HG03571 (cell line): ENCODE data around the gene PSEN1.

Experiments used
- ATAC-seq: cut with Tn5 transposase; IDR thresholded peaks from one replicate; pipeline ENCODE4 v1.9.1; 2021; ENCODE audit not compliant: unreplicated experiment

PSEN1 gene

GRCh38 chr14:73216030-73216429 is 79.7 kb downstream of the PSEN1 start:
- ATAC-seq: no peak

- no peak for ATAC-seq
Observed at GRCh38 chr14:73217411-73217810, 81.1 kb downstream of the PSEN1 start.

DNA sequence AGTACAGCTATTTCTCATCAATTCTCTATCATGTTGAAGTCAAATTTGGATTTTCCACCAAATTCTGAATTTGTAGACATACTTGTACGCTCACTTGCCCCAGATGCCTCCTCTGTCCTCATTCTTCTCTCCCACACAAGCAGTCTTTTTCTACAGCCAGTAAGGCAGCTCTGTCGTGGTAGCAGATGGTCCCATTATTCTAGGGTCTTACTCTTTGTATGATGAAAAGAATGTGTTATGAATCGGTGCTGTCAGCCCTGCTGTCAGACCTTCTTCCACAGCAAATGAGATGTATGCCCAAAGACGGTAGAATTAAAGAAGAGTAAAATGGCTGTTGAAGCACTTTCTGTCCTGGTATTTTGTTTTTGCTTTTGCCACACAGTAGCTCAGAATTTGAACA is 83.8 kb downstream of the PSEN1 start:
- ATAC-seq: no peak

GRCh38 chr14:73220634-73221033 is 84.3 kb downstream of the PSEN1 start:
- ATAC-seq: no peak

GRCh38 chr14:73221945-73222344 is 85.6 kb downstream of the PSEN1 start:
- ATAC-seq: no peak

DNA sequence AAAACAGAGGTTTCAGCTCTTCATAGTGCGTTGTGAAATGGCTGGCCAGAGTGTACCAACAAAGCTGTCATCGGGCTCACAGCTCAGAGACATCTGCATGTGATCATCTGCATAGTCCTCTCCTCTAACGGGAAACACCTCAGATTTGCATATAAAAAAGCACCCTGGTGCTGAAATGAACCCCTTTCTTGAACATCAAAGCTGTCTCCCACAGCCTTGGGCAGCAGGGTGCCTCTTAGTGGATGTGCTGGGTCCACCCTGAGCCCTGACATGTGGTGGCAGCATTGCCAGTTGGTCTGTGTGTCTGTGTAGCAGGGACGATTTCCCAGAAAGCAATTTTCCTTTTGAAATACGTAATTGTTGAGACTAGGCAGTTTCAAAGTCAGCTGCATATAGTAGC is 86.7 kb downstream of the PSEN1 start:
- ATAC-seq: no peak

DNA sequence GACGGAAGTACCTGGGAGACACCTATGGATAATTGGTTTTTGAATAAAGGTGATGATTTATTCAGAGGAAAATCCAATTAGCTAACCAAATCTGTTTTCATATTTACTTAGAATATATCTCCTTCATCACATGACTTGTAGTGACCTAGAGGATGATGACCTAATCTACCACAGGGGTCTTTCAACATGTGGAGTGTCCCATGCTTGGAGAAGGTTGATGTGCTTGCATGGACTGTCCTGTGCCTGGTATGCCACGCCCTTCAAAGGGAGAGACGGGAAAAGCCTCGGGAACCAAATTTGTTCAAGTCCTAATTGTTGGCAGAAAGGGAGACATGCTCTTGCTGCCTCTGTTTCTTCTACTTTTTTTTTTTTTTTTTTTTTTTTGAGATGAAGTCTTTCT is 89.2 kb downstream of the PSEN1 start:
- ATAC-seq: no peak

DNA sequence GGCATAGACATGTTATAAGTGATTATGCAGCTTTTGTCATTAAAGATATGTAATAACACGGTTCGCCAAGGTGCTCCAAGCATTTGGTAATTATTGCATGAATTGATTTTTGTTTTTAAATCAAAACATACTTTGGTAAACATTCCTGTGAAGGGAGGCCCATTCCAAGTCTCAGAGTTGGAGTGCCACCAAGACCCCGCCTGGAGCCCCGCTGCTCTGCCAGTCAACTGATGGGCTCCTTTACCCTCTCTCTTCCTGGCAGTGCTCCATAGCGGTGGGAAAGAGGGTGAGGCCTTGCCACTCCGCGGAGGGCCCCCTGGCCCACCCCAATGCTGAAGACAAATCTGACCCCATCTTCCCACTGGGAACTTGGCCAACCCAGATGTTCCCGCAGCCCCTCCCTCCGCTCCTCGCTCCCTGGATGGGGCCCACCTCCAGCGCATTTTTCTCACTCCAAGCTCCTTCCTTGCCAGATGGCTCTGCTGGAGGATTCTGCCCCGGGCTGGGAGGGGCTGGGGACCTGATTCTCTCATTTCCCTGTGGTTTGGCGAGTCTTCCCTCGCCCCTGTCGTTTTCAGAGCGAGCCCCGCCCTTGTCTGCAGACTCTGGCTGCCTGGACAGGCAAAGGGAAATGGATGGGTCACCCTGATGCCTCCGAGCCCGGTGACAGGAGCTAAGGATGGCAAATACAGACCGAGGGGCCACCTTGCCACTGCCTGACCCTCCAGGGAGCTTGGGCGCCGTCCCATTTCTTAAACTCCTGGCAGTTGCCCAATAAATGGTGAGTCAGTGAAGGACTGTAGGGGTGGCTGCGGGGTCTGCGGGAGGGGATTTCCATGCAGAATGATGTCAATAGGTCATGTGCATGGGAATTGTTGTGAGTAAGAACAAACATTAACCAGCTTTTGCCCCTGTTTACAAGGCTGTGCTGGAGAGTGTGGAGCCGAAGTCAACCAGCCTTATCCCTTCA is 91.8 kb downstream of the PSEN1 start:
- ATAC-seq: no peak

DNA sequence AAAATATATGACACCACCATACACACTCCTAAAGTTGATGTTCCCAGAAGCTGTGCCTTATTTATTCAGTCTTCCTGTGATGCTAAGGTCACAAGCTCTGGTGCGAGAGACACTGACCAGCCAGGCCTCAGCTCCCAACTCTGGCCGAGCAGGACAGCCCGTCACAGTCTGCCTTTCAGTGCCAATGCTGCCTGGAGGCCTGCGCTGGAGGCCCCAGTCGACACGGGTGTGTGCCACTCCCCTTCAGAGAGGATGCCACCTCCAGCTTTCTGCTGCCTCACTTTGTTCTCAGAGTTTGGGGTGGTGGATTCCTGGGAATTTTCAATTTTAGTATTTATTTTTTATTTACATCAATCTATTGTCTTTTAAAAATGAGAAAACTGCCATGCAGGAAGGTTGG is 93.7 kb downstream of the PSEN1 start:
- ATAC-seq: no peak

- ATAC-seq: no peak
Observed at GRCh38 chr14:73231981-73232851, 95.9 kb downstream of the PSEN1 start.

DNA sequence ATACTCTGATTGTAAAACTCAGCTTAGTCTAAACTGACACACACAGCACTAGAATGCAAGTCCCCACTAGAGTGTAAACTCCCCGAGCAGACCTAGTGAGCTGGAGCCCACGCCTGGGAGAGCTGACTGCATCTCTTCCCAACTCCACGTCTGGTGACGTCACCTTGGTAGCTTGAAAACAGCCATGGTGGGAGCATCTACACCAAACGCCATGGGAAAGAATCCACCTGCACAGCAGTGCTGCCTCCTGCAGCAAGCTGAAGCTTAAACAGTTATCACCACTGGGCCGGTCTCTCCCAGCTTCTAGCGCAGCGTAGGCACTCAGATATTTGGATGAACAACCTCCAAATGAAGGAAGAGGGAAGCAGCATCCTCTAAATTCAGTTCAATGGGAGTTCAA is 96.7 kb downstream of the PSEN1 start:
- ATAC-seq: no peak

DNA sequence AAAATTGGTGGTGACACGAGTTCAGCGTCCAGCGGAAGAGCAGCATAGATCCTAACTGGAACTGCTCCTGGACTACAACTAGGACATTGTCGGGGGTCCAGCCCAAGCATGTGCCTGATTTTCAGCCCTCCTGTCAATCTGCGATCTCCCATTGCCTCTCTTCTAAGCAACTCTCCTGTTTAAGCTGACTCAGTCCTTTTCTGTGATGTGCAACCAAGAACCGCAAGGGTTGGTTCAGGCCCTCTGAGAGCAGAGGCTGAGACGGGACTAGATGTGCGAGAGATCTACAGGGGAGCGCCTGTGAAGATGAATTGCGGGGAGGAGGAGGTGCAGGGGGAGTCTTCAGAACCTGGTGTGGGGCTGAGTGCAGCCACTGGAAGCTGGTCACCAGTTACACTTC is 97.3 kb downstream of the PSEN1 start:
- no peak for ATAC-seq

- no peak for ATAC-seq
Observed at GRCh38 chr14:73234029-73234428, 97.7 kb downstream of the PSEN1 start.

DNA sequence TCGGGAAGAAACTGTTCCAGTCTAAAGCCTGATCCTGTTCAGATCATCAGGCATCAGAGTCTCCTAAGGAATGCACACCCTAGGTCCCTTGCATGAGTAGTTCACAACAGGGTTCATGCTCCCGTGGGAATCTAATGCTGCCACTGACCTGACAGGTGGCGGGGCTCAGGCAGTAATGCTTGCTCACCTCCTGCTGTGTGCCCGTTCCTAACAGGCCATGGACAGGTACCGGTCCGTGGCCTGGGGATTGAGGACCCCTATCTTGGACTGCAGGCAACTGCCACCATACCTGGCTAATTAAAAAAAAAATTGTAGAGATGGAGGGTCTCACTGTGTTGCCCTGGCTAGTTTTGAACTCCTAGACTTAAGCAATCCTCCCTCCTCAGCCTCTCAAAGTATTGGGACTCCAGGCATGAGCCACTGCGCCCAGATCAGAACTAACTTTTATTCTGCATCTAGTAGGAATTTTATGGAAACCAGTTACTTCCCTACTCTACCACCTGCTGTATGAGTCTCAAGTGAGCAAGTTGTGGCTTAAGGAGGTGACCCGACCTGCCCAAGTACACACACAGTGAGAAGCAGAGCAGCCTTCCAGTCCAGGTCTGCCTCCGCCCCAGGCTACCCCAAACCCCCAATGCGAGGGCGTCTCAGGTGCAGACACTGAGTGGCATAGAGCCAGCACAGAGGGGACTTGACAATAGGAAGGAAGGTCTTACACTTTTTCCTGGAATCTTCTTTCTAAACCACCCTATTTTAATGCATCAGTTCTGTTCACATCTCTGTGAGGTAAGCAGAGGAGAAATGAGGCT is 98.5 kb downstream of the PSEN1 start:
- ATAC-seq: no peak

DNA sequence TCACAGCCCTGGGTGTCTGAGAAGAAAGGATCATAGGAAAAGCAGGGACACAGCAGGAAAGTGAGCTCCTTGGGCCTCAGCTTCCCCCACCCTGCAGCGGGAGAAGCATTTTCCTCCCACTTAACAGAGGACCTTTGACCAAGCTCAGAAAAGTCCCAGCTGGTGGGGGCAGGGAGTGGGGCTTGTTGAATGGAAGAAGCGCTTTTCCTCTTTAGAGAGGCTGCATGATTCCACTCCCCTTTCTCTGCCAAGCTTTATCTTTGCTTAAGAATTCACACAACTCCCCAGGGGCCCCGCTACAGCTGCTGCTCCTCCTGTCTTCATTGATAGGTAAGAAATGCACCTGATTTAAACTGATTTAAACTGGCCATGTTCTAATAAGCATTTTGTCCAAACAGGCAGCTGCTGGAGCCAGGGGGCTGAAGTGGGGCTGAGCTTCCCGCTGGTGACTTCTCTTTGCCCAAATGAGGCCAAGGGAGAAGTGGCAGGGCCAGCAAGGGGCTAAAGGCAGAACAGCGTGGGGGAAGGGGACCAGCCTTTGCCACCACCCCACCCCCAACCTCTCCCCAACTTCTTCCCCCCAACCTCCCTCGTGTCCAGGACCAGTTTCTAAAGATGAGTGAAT is 99.3 kb downstream of the PSEN1 start:
- ATAC-seq: no peak

- ATAC-seq: no peak
Observed at GRCh38 chr14:73236157-73236556, 99.8 kb downstream of the PSEN1 start.

GRCh38 chr14:73236752-73237218 is 100.5 kb downstream of the PSEN1 start:
- no peak for ATAC-seq

DNA sequence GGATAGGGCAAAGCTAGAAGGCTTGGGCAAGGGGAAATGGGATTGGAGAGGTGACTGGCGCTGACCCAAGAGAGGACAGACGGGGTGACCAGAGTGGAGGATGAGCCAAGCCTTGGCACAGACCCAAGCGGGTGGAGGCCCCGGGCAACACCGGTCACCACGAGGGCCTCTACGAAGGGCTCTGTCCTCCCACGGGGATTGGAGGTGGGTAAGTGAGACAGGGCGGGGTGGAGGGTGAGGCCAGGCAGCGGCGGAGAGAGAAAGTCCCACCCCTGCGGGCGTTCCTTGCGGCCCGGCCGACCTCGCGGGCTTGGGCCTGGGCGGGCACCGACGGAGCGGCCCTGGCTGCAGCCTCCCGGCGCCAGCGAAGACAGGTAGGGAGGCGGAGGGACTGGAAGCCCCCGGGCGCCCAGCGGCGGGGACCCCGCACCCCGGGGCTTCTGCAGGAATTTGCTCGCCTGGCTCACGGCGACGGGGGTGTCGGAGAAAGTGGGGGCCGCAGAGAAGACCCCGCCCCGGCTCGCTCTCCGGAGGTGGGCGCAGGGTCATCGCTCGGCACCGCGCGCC is 101.0 kb downstream of the PSEN1 start, which contains the start of gene PAPLN:
PAPLN (plus strand) TSS at position 288 of the 567 bp plus-strand sequence. CDS start 2,273 bp downstream, outside the sequence.
- ATAC-seq: no peak

- ATAC-seq: no peak
Observed at GRCh38 chr14:73237786-73238423, 101.6 kb downstream of the PSEN1 start.
